Lower lobe of right lung (tissue), 2 donors: Measurements from ENCODE around the gene DSE. TPM values are rescaled to one million over a fixed set of nuclear protein-coding genes. Genes with fewer than 3 reads are reported as not detected.

Source experiments
- ATAC-seq, 2 donors: fragments of 200-7000 bp; cut with Tn5 transposase; one replicate each; pipeline ENCODE4 v1.9.1; 2020 to 2022; ENCODE audit warnings: mild to moderate bottlenecking in 2 of 2, moderate library complexity in 2 of 2
- DNase-seq: peaks from one replicate; pipeline ENCODE4 v3.0.0-alpha.2; 2020
- H3K27ac ChIP-seq: fragments of 200-600 bp; one replicate; pipeline ENCODE4 v1.8.0; 2022
- H3K27me3 ChIP-seq: fragments of 200-600 bp; one replicate; pipeline ENCODE4 v1.8.0; 2022; ENCODE audit warnings: low read depth
- H3K36me3 ChIP-seq: fragments of 200-600 bp; one replicate; pipeline ENCODE4 v1.8.0; 2022; ENCODE audit warnings: mild to moderate bottlenecking
- H3K4me1 ChIP-seq: fragments of 200-600 bp; one replicate; pipeline ENCODE4 v1.8.0; 2022
- H3K4me3 ChIP-seq: fragments of 200-600 bp; one replicate; pipeline ENCODE4 v1.8.0; 2022; ENCODE audit warnings: mild to moderate bottlenecking
- H3K9me3 ChIP-seq: fragments of 200-600 bp; one replicate; pipeline ENCODE4 v1.8.0; 2022
- intact Hi-C: fragments of 100-400 bp; cut with DNase I; formaldehyde crosslinking; loops from one replicate; pipeline ENCODE4 v1.11.0; 2022
- total RNA-seq: library from RNA; stranded (reverse); fragmentation: NEBNext Ultra II Directional; extraction: Animal tissue kit (Norgen Biotek cat#: 25700); gene quantifications from one replicate; pipeline ENCODE4 v1.2.1, GENCODE V29; 2021
- TF ChIP-seq, protein P1 (sequence below): fragments of 200-600 bp; IDR thresholded peaks from one replicate; pipeline ENCODE4 v1.8.0; 2022; ENCODE audit warnings: antibody characterized with exemption, mild to moderate bottlenecking
- donor health status: DM: no; HTN: yes; CAD: no; lungs with severe emphysema.

The DSE gene
- total RNA-seq, 1 donor from 2014 or later = 59.7 TPM

- H3K4me1 ChIP-seq = peaks cover 8% of the 10 kb centered on the region
- no peaks in the 10 kb centered on the region for H3K36me3 ChIP-seq
- H3K4me3 ChIP-seq = no peak overlapping the region
- TF ChIP-seq, protein P1, sequence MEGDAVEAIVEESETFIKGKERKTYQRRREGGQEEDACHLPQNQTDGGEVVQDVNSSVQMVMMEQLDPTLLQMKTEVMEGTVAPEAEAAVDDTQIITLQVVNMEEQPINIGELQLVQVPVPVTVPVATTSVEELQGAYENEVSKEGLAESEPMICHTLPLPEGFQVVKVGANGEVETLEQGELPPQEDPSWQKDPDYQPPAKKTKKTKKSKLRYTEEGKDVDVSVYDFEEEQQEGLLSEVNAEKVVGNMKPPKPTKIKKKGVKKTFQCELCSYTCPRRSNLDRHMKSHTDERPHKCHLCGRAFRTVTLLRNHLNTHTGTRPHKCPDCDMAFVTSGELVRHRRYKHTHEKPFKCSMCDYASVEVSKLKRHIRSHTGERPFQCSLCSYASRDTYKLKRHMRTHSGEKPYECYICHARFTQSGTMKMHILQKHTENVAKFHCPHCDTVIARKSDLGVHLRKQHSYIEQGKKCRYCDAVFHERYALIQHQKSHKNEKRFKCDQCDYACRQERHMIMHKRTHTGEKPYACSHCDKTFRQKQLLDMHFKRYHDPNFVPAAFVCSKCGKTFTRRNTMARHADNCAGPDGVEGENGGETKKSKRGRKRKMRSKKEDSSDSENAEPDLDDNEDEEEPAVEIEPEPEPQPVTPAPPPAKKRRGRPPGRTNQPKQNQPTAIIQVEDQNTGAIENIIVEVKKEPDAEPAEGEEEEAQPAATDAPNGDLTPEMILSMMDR = no peak
- ATAC-seq = no peak
- intact Hi-C loops = no loop called here
- DNase-seq = no peak
- H3K27me3 ChIP-seq = no peaks in the 10 kb centered on the region
- H3K9me3 ChIP-seq = no peaks in the 10 kb centered on the region
- no peak overlapping the region for H3K27ac ChIP-seq
These were observed 102.0 kb downstream of the DSE start for GRCh38 chr6:116472706-116473105.

DNA sequence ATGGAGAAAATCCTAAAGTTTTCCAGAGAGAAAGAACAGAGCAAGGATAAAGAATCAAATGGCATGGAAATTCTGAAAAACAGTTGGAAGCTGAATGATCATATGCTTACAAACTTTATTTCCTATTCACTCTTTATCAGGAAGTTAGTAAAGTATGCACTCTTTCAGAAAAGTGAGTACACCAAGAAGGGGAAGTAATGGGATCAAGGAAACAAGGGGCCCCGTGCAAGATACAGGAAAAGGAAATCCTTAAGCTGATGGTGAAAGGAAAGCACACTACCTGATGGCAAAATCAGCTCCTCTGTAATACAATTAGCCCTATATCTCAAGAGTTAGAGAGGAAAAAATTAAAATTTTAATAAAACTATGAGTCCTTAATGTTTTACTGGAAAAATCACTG is 104.4 kb downstream of the DSE start:
- ATAC-seq = no peak
- TF ChIP-seq, protein P1 = no peak
- intact Hi-C loops = no loop called here
- no peak for DNase-seq
- H3K27ac ChIP-seq = no peak overlapping the region
- no peaks in the 10 kb centered on the region for H3K9me3 ChIP-seq
- peaks cover 4% of the 10 kb centered on the region for H3K4me1 ChIP-seq
- no peaks in the 10 kb centered on the region for H3K27me3 ChIP-seq
- H3K36me3 ChIP-seq = no peaks in the 10 kb centered on the region
- H3K4me3 ChIP-seq = no peak overlapping the region

DNA sequence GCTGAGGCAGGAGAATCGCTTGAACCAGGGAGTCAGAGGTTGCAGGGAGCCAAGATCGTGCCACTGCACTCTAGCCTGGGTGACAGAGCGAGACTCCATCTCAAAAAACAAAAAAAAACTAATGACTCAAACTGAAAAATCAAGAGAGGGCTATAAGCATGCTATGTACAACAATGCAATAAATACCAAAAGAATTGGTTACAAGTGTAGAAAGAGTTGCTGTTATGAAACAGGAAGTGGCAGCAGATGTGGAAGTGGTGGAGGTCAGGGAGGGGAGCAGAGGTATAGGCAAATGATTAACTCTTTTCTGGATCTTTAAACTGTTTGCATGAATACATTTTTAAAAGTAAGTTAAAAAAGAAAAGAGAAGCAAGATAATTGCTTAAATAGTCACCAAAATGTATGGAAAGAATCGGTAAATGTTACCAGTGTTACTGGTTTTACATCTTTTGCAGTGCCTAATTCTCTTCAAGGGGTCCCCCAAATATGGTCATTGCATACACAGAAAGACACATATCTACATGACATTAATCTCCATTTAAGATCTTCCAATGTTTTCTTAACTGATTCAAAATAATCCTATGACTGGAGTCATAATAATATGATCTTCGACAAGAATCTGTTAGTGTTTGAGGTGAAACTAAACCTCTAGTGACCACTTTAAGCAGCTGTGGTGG is 105.4 kb downstream of the DSE start:
- no peaks in the 10 kb centered on the region for H3K9me3 ChIP-seq
- H3K4me3 ChIP-seq = no peak overlapping the region
- peak overlapping the region; percentile 48 for H3K27ac ChIP-seq
- TF ChIP-seq, protein P1 = no peak
- no peaks in the 10 kb centered on the region for H3K27me3 ChIP-seq
- H3K36me3 ChIP-seq = no peaks in the 10 kb centered on the region
- peak; percentile 77 to 84 for ATAC-seq
- peaks cover 4% of the 10 kb centered on the region for H3K4me1 ChIP-seq
- intact Hi-C loops = no loop called here
- no peak for DNase-seq

DNA sequence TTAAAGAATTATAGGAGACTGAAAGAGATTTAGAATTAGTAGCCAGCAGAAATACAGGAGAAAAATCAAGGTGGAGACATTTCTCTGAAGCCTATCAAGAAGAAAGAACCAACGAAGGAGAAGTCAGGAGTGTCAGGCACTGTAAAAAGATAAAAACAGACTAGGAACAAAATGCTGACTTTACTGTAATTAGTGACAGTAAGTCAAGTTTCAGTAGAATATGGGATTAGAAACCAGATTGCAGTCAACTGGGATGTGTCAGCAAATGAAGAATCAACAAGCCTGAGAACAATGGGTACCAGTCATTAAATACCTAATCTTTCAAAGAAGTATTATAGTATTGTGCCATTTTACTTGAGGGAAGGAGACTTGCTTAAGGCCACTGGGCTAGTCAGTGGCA is 112.0 kb downstream of the DSE start:
- Histone ChIP-seq H3K4me1 (no peaks in the 10 kb centered on the region), H3K27me3 (no peaks in the 10 kb centered on the region), H3K36me3 (no peaks in the 10 kb centered on the region), H3K27ac (no peak overlapping the region), H3K4me3 (no peak overlapping the region), H3K9me3 (no peaks in the 10 kb centered on the region)
- TF ChIP-seq, protein P1 = no peak
- ATAC-seq = no peak
- DNase-seq = no peak
- intact Hi-C loops = no loop called here

- DNase-seq (no peak), ATAC-seq (no peak)
- no peaks in the 10 kb centered on the region for H3K36me3 ChIP-seq
- H3K27me3 ChIP-seq = no peaks in the 10 kb centered on the region
- intact Hi-C loops = no loop called here
- TF ChIP-seq, protein P1 = no peak
- no peaks in the 10 kb centered on the region for H3K4me1 ChIP-seq
- no peak overlapping the region for H3K4me3 ChIP-seq
- H3K9me3 ChIP-seq = no peaks in the 10 kb centered on the region
- no peak overlapping the region for H3K27ac ChIP-seq
These were observed 112.9 kb downstream of the DSE start for GRCh38 chr6:116483616-116484015.
